GM18519 (cell line): Measurements from ENCODE around the gene CDKL1.
"Not testable (repeated sequence)": the region's sequence is repeated elsewhere in the genome, so short reads cannot be mapped to it uniquely, and the experiment has no call there.

ENCODE experiments used
- ATAC-seq: cut with Tn5 transposase; IDR thresholded peaks from one replicate; pipeline ENCODE4 v1.9.1; 2021; ENCODE audit warnings: mild to moderate bottlenecking, moderate library complexity; ENCODE audit not compliant: unreplicated experiment, low FRiP score

CDKL1 gene

GRCh38 chr14:50359631-50360030, 37.0 kb downstream of the CDKL1 start:
- ATAC-seq = no peak

DNA sequence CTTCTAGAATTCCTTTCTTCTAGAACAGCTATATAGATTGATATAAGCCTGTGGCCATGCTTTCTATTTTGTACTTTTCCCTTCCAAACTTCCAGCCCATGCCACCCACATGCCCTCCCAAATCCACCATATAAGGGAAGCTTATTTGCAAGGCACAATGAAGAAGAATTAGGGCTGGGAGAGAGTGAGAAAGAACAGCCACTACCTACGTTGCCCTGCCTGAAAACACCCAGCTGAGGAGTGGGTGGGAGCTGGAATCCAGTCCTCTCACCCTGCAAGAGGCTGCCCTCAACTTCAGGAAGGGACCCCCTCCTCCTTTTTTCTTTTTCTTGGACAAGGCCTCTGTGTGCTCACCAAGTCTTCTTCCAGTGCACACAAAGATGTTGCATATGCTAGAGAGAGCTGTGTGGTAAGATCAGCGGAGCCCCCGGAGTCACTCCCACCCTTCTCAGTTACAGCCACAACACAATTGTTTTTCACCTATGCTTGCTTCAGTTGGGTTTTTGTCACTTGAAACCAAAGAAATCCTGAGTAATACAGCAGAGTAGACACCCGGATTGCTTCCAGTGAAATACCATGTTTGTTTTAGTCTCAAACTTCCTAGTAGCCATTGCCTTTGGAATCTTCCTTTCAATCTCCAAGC, 38.8 kb downstream of the CDKL1 start:
- ATAC-seq = no peak

GRCh38 chr14:50357124-50357523, 39.6 kb downstream of the CDKL1 start:
- ATAC-seq = no peak

GRCh38 chr14:50356283-50356682, 40.4 kb downstream of the CDKL1 start:
- ATAC-seq = not testable (repeated sequence)

GRCh38 chr14:50355692-50356091, 41.0 kb downstream of the CDKL1 start:
- ATAC-seq = no peak

GRCh38 chr14:50354527-50354926, 42.2 kb downstream of the CDKL1 start:
- no peak for ATAC-seq

DNA sequence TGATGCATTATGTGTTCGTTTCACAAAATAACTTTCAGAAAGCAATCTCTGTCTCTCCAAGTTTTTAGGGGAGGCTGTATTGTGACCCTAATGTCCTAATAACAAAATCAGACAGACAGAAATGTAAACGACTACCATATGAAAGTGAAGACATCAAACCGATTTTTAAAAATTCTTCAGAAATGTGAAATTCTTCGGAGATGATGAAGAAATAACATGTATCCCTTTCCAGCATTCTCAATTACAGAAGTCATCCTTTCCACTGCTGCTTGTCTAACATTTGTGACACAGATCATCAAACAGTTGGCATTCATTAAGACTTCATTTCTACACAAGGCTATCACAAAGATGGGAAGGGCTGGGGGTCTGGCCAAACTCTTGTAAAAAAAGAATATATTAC, 43.6 kb downstream of the CDKL1 start:
- ATAC-seq = no peak

DNA sequence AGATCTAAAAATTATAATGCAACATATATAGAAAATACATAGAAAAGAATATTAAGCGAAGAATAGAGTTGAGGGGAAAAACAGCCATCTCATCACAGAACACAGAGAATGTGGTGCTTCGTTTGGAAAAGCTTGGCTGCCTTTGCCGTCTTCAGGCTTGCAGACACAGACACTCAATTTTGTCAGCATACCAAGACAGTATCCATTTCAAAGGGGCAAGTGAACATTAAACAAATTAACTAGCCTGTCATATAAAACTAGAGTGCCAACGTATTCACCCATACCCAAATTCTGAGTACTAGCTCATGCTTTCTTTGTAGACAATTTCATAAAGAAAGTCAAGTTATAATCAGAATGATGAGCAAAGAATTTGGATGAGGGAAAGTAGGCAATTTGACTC, 44.1 kb downstream of the CDKL1 start:
- no peak for ATAC-seq

- no peak for ATAC-seq
Observed at GRCh38 chr14:50350975-50351374, 45.7 kb downstream of the CDKL1 start.

DNA sequence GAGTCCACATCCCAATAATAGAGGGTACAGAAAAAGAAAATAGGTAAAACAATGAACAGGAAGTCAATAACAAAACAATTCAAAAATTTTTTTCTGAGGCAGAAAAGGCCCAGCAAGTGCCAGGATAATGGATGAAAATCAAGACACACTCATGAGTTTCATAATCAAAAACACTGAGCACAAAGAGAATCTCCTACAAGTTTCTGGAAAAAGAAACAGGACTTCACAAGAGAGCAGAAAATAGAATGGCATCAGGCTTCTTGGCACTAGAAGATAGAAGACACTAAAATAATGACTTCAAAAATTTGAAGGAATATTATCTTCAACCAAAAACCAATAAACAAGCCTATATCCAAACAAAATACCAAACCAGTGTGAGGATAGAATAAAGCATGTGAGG, 47.7 kb downstream of the CDKL1 start:
- ATAC-seq = no peak

DNA sequence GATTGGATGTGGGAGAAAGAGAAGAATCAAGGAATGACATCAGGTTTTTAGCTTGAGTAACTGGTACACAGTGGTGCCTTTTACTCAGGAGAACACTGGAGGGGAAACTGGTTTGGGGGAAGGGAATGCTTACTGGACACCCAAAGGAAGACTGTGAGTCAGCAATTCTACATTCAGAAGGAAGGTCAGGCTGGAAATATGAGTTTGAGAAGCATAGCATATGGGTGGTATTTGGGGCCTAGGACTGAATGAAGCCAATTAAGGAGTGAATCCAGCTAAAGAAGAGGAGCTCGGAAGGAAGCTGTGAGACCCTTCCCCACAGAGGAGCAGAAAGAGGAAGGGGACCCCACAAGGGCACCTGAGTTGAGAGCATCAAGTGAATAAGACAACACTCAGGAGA, 49.2 kb downstream of the CDKL1 start:
- ATAC-seq = no peak

- ATAC-seq = no peak
Observed at GRCh38 chr14:50345846-50346422, 50.7 kb downstream of the CDKL1 start.

GRCh38 chr14:50344876-50345563, 51.7 kb downstream of the CDKL1 start:
- ATAC-seq = no peak

DNA sequence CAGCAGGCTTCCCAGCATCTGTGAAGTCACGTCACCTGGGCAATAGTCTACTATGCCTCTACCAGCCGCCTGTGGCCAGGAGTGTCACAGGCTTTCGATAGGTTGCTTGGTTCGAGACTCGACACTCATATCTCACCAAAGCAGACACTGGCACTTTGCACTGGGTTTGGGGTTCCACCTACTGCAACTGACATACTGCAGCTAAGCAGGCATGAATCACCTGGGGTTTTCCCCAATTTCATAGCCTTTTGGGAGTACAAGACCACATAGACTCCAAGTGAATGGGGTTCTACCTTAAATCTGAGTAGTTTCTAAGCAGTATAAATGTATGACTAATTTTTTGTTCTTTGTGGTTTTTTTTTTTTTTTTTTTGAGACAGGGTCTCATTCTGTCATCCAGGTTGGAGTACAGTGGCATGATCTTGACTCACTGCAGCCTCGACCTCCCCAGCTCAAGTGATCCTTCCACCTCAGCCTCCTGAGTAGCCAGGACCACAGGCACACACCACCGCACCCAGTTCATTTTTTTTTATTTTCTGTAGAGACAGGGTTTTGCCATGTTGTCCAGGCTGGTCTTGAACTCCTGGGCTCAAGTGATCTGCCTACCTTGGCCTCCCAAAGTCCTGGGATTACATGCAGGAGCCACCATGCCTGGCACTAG, 52.4 kb downstream of the CDKL1 start:
- ATAC-seq = no peak

DNA sequence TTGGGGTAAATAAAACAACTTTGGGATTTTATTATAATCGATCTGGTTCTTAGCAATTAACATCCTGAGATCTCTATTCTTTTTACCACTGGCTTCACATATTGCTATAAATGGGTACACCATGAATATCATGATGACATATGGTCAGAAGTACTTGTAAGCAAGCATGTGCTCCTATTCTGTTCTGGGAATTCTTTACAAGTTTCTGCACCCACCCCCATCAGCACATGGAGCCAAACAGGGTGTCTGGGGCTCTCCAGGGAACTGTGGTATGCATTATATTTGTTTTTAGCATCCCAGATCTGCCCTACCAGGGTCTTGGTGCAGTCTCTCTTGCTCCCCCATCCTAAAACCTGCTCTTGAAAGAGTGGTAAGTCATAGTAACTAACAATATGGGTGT, 53.2 kb downstream of the CDKL1 start:
- ATAC-seq = no peak

DNA sequence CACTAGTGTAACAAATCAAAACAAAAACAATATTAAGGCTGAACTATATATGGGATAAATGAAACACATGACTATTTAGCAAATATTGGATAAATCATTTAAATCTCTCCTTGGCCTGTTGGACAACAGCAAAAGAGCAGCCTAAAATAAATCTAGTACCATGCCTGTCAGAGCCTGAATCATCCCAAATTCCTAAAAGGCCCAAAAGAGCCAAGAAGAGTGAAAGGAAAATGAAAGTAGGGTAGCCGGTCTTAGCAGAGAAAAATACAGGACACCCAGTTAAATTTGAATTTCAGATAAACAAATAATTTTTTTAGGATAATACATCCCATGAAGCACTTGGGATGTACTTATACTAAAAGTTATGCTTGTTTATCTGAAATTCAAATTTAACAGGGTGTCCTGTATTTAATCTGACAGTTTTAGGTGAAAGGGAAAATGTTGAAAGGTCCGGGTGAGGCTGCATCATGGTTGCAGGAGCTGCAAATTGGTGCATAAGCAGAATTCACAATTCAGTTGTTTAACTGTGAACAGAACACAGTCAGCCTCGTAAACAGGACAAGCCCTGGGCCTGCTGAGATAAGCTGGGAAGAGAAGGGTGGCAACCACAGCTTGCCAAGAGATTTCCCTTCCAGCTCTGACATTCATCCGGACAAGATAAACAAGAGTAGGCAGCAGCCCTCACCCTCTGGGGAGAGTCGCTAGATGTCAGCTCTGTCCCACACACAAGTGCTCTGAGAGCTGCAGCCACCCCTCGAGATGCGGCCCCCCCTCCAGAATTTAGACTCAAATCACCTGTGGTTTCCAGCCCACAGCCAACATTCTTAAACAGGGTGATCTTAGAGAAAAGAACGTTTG, 54.2 kb downstream of the CDKL1 start:
- peak; percentile 55 for ATAC-seq

- no peak for ATAC-seq
Observed at GRCh38 chr14:50340963-50341362, 55.7 kb downstream of the CDKL1 start.

GRCh38 chr14:50340045-50340444, 56.6 kb downstream of the CDKL1 start:
- ATAC-seq = no peak

DNA sequence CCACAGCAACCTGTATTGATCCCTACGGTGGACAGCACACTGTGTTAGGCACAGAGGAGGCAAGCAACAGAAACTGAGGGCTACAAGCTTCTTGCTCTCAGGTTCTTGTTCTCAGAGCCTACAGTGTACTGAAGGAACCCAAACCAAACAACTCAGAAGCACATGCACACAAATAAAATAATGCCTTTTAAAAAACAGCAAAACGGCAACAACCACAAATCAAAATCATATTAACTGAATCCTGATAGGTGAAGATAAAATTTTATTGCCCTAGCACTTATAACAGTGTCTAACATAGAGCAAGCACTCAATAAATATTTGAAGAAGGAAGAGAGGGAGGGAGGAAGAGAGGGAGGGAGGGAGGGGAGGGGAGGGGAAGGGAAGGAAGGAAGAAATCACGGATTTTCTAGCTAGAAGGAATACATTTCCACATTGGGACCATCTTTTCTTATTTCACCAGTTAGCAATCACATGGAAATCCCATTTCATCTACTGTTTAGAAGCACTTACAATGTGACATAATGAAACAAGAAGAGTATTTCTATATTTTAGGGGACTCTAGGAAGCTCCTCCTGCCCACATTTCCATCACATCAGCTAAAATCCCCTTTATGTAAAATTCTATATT, 57.4 kb downstream of the CDKL1 start:
- no peak for ATAC-seq

- ATAC-seq = no peak
Observed at GRCh38 chr14:50338587-50338986, 58.1 kb downstream of the CDKL1 start.
